Endothelial cell of umbilical vein (primary cell): ENCODE data around the gene LDB3. TPM values are rescaled to one million over a fixed set of nuclear protein-coding genes. Genes with fewer than 3 reads are reported as not detected.

Source experiments
- BruUV-seq: library from RNA; stranded (reverse); fragments of 400-500 nt; replicated peaks from 2 replicates; lab custom pipeline; 2021; lab: Mats Ljungman, UMichigan
- CTCF ChIA-PET: fragments of 300-600, 350-600 bp; sonication (Branson Sonifier 250); formaldehyde crosslinking; loops from one replicate; lab custom pipeline; 2021; ENCODE audit warnings: antibody characterized with exemption, inconsistent platforms; lab: Charles Lee
- POLR2A ChIA-PET: fragments of 300-600, 350-600 bp; sonication (Branson Sonifier 250); formaldehyde crosslinking; loops from one replicate; lab custom pipeline; 2021; ENCODE audit warnings: antibody characterized with exemption, inconsistent platforms; lab: Charles Lee
- DNase-seq: peaks from one replicate; pipeline ENCODE4 v3.0.0-alpha.2; 2011; ENCODE audit warnings: low read depth, low spot score
- FAIRE-seq: peaks from 2 replicates; lab custom pipeline; 2011; peaks lifted over from hg19 to GRCh38; lab: Jason Lieb, UNC
- H2AFZ ChIP-seq: 2 replicates; pipeline ENCODE4 v1.6.0; 2012; ENCODE audit warnings: low read depth, low read length, control low read depth, inconsistent platforms
- H3K27ac ChIP-seq: 2 replicates; pipeline ENCODE4 v1.5.1; 2011; ENCODE audit warnings: low read depth, mild to moderate bottlenecking, control low read depth, low read length, moderate library complexity; ENCODE audit not compliant: insufficient read depth
- H3K27me3 ChIP-seq, 2 experiments: 2 replicates each; pipeline versions ENCODE4 v1.6.0 to v1.6.1; 2011; ENCODE audit warnings: low read length in 2 of 2, mixed read lengths in 1 of 2; ENCODE audit not compliant: control insufficient read depth in 2 of 2, insufficient read depth in 2 of 2
- H3K36me3 ChIP-seq, 2 experiments: 2 replicates in 1 of 2; 3 replicates in 1 of 2; pipeline ENCODE4 v1.5.1; 2011; ENCODE audit warnings: low read length in 2 of 2, mild to moderate bottlenecking in 1 of 2, moderate library complexity in 1 of 2; ENCODE audit not compliant: control insufficient read depth in 2 of 2, insufficient read depth in 2 of 2; ENCODE audit errors: extremely low read depth in 1 of 2
- H3K4me1 ChIP-seq: 3 replicates; pipeline ENCODE4 v1.5.1; 2011; ENCODE audit warnings: mild to moderate bottlenecking, low read length; ENCODE audit not compliant: control insufficient read depth, insufficient read depth; ENCODE audit errors: extremely low read depth
- H3K4me2 ChIP-seq: 2 replicates; pipeline ENCODE4 v1.6.1; 2011; ENCODE audit warnings: low read length, control low read depth, mixed read lengths; ENCODE audit not compliant: insufficient read depth
- H3K4me3 ChIP-seq, 3 experiments: fragments of 200-600 bp in 1 of 3; sonication (generic), shearing (Covaris generic) in 1 of 3; replicated peaks in 1 of 3; 2 replicates each; pipeline ENCODE4 v1.5.1; 2011 to 2016; ENCODE audit warnings: control low read depth in 3 of 3, low read length in 3 of 3, mild to moderate bottlenecking in 2 of 3, inconsistent platforms in 1 of 3, low read depth in 1 of 3, moderate library complexity in 1 of 3; ENCODE audit not compliant: insufficient read depth in 1 of 3
- H3K79me2 ChIP-seq: 2 replicates; pipeline ENCODE4 v1.6.0; 2012; ENCODE audit warnings: low read length, inconsistent platforms; ENCODE audit not compliant: control insufficient read depth, insufficient read depth
- H3K9ac ChIP-seq: replicated peaks from 2 replicates; pipeline ENCODE3; 2011; ENCODE audit warnings: low read length, control low read depth; ENCODE audit not compliant: insufficient read depth; ENCODE audit errors: extremely low read depth
- H3K9me1 ChIP-seq: replicated peaks from 3 replicates; pipeline ENCODE4 v1.6.0; 2011; ENCODE audit warnings: mild to moderate bottlenecking, low read length; ENCODE audit not compliant: control insufficient read depth, insufficient read depth; ENCODE audit errors: extremely low read depth
- H3K9me3 ChIP-seq: replicated peaks from 2 replicates; pipeline ENCODE4 v1.5.1; 2012; ENCODE audit warnings: low read length, inconsistent platforms; ENCODE audit not compliant: control insufficient read depth, insufficient read depth
- H4K20me1 ChIP-seq: replicated peaks from 2 replicates; pipeline ENCODE3; 2011; ENCODE audit warnings: mild to moderate bottlenecking, low read length; ENCODE audit not compliant: control insufficient read depth, insufficient read depth; ENCODE audit errors: extremely low read depth
- CTCF ChIP-seq, 2 donors: IDR thresholded peaks; 1 replicate in 1 of 2; 2 replicates in 1 of 2; pipeline ENCODE4 v1.5.1; 2011; ENCODE audit warnings: low read length in 2 of 2, mild to moderate bottlenecking in 2 of 2, moderate library complexity in 2 of 2, control low read depth in 1 of 2, inconsistent platforms in 1 of 2, low read depth in 1 of 2; ENCODE audit not compliant: insufficient read depth in 1 of 2; ENCODE audit errors: extremely low read depth in 1 of 2
- EZH2 ChIP-seq: IDR thresholded peaks from 2 replicates; pipeline ENCODE4 v1.6.1; 2012; ENCODE audit warnings: borderline replicate concordance, low read depth, mild to moderate bottlenecking, moderate library complexity, low read length, inconsistent platforms; ENCODE audit not compliant: severe bottlenecking
- FOS ChIP-seq: IDR thresholded peaks from 2 replicates; pipeline ENCODE4 v1.6.1; 2011; ENCODE audit warnings: mild to moderate bottlenecking, low read length, moderate library complexity, borderline replicate concordance; ENCODE audit not compliant: insufficient read depth
- GATA2 ChIP-seq: IDR thresholded peaks from 2 replicates; pipeline ENCODE4 v1.7.0; 2011; ENCODE audit warnings: low read depth, mild to moderate bottlenecking, moderate library complexity, mixed read lengths, low read length; ENCODE audit not compliant: insufficient read length, insufficient read depth
- JUN ChIP-seq: IDR thresholded peaks from 2 replicates; pipeline ENCODE4 v1.6.1; 2011; ENCODE audit warnings: borderline replicate concordance, low read depth; ENCODE audit not compliant: insufficient read length, insufficient read depth
- MAX ChIP-seq: IDR thresholded peaks from 2 replicates; pipeline ENCODE4 v1.6.1; 2011; ENCODE audit not compliant: insufficient read depth, insufficient read length
- MYC ChIP-seq: IDR thresholded peaks from one replicate; pipeline ENCODE4 v1.6.1; 2011; ENCODE audit warnings: mild to moderate bottlenecking, low read depth, low read length
- POLR2A ChIP-seq: IDR thresholded peaks from 2 replicates; pipeline ENCODE4 v1.6.1; 2012; ENCODE audit warnings: low read depth, mild to moderate bottlenecking, control low read depth, low read length
- POLR2AphosphoS5 ChIP-seq: IDR thresholded peaks from 2 replicates; pipeline ENCODE4 v1.6.1; 2012; ENCODE audit warnings: low read depth, mild to moderate bottlenecking, control low read depth, low read length, moderate library complexity; ENCODE audit not compliant: insufficient read depth
- dilution Hi-C: fragments of 300-500 bp; cut with MboI; formaldehyde crosslinking; loops from one replicate; pipeline ENCODE4 v1.15.0; 2019; ENCODE audit warnings: low sequenced_read_pairs; ENCODE audit not compliant: extremely low pct_ligation_motif_present
- intact Hi-C: fragments of 100-400 bp; cut with micrococcal nuclease; formaldehyde crosslinking; loops from one replicate; pipeline ENCODE4 v1.10.0; 2022
- polyA plus RNA-seq, 4 experiments: library from polyadenylated mRNA; depleted of rRNA in 3 of 4; stranded (reverse) in 3 of 4; unstranded in 1 of 4; fragments of >200 nt; gene quantifications; 2 replicates each; pipeline versions ENCODE4 v1.2.1 to v1.2.3, GENCODE V29; 2011 to 2012; ENCODE audit warnings: missing spikeins in 1 of 4
- total RNA-seq: library from RNA; stranded (reverse); gene quantifications from 2 replicates; pipeline ENCODE4 v1.2.3, GENCODE V29; 2021

Gene LDB3
- total and polyA plus RNA-seq, 2 donors (not counting 3 experiments of a cell fraction or from before 2014, with no cell fraction given): not detected

- Histone ChIP-seq H3K4me2 (no peak overlapping the region), H3K79me2 (no peaks in the 10 kb centered on the region), H3K36me3 (no peaks in the 10 kb centered on the region), H3K4me1 (no peaks in the 10 kb centered on the region), H4K20me1 (no peaks in the 10 kb centered on the region), H3K27ac (no peak overlapping the region), H3K27me3 (peaks cover 9 to 14% of the 10 kb centered on the region in 2 experiments), H2AFZ (no peak overlapping the region), H3K4me3 (no peak overlapping the region), H3K9me1 (no peaks in the 10 kb centered on the region), H3K9ac (no peak overlapping the region), H3K9me3 (no peaks in the 10 kb centered on the region)
- DNase-seq (no peak), FAIRE-seq (no peak)
- intact Hi-C loops (no loop called here), dilution Hi-C loops (no loop called here)
- TF ChIP-seq POLR2A: no peak
- no peak for TF ChIP-seq JUN
- TF ChIP-seq MAX: no peak
- no peak for TF ChIP-seq POLR2AphosphoS5
- no peak for TF ChIP-seq CTCF (IDR thresholded peaks at IDR 0.05; ENCODE audit: extremely low read depth in 1 of 2, insufficient read depth in 1 of 2, low read depth in 1 of 2, low read length in 2 of 2)
- TF ChIP-seq EZH2: no peak
- TF ChIP-seq MYC: no peak
- no peak for TF ChIP-seq FOS
- no peak for TF ChIP-seq GATA2
- CTCF ChIA-PET: interaction anchor here (0.8 to 5.8 kb wide), 4 partner anchors 9 to 279 kb away, joined by 3 to 29 read pairs (median 3); no protein-coding TSS in a partner anchor
- POLR2A ChIA-PET: no interaction called here
- BruUV-seq: no TSS peak
These were observed 12.7 kb downstream of the LDB3 start for GRCh38 chr10:86681047-86681446.
